Neural progenitor cell (in vitro differentiated cells): ENCODE results near the gene CABLES1.

Experiments used
- EZH2 ChIP-seq: fragments of 200-600 bp; sonication (generic); IDR thresholded peaks from 2 replicates; pipeline ENCODE4 v1.6.1; 2017; ENCODE audit warnings: antibody characterized with exemption, mild to moderate bottlenecking, moderate library complexity
- TF ChIP-seq, protein P1 (sequence below): fragments of 200-600 bp; sonication (generic); IDR thresholded peaks from 2 replicates; pipeline ENCODE4 v1.5.1; 2017; ENCODE audit warnings: antibody characterized with exemption, mild to moderate bottlenecking

DNA sequence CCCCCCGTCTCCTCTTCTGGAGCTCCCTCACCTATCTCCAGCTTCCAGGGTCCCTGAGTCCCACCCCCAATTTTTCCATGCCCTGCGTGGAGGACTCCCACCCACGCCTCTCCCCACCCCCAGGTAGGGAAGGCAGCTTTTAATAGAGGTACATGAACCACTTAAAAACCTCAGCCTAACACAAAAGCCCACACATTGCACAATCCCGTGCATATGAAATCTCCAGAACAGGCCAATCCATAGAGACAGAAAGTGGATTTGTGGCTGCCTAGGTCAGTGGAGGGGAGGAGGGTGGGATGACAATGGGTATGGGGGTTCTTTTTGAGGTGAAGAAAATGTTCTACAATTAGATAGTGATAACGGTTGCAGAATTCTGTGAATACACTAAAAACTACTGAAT is 145.6 kb downstream of the CABLES1 start:
- TF ChIP-seq, protein P1, sequence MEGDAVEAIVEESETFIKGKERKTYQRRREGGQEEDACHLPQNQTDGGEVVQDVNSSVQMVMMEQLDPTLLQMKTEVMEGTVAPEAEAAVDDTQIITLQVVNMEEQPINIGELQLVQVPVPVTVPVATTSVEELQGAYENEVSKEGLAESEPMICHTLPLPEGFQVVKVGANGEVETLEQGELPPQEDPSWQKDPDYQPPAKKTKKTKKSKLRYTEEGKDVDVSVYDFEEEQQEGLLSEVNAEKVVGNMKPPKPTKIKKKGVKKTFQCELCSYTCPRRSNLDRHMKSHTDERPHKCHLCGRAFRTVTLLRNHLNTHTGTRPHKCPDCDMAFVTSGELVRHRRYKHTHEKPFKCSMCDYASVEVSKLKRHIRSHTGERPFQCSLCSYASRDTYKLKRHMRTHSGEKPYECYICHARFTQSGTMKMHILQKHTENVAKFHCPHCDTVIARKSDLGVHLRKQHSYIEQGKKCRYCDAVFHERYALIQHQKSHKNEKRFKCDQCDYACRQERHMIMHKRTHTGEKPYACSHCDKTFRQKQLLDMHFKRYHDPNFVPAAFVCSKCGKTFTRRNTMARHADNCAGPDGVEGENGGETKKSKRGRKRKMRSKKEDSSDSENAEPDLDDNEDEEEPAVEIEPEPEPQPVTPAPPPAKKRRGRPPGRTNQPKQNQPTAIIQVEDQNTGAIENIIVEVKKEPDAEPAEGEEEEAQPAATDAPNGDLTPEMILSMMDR: no peak
- no peak for TF ChIP-seq EZH2
